ENCODE results near the gene ADRA2C.

DNA sequence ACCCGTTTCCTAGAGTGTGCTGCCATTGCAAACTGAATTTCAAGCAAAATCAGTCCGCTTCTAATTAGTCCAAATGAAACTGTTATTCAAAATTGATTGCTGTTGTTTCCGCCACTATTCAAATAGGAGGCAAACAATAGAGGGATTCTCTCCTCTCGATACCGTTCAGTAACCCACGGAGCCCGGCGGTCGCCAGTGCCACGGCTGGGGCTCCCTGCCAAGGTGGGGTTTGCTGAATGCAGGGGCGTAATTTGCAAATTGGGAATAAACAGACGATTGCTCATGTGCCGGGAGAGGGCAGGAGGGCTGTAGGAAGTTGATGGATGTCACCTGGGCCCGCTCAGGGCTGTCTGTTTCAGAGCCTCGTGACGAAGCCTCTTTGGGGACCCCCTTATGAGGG lies 8.8 kb downstream of the ADRA2C start:
- TF ChIP-seq, protein P1, sequence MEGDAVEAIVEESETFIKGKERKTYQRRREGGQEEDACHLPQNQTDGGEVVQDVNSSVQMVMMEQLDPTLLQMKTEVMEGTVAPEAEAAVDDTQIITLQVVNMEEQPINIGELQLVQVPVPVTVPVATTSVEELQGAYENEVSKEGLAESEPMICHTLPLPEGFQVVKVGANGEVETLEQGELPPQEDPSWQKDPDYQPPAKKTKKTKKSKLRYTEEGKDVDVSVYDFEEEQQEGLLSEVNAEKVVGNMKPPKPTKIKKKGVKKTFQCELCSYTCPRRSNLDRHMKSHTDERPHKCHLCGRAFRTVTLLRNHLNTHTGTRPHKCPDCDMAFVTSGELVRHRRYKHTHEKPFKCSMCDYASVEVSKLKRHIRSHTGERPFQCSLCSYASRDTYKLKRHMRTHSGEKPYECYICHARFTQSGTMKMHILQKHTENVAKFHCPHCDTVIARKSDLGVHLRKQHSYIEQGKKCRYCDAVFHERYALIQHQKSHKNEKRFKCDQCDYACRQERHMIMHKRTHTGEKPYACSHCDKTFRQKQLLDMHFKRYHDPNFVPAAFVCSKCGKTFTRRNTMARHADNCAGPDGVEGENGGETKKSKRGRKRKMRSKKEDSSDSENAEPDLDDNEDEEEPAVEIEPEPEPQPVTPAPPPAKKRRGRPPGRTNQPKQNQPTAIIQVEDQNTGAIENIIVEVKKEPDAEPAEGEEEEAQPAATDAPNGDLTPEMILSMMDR (IDR thresholded peaks at IDR 0.05) = no peak
- TF ChIP-seq POLR2A (IDR thresholded peaks at IDR 0.05) = no peak
